Stimulated activated CD4-positive, alpha-beta T cell treated with anti-CD3 and anti-CD28 coated beads, TNF-alpha, amount 100 ng/mL, for 4 hours (primary cell): ENCODE data around the gene SOX18.
A peak's percentile ranks its signal among the peaks of the same experiment; 100 is the strongest.

Experiments used
- DNase-seq, 3 experiments: peaks; one replicate each; pipeline ENCODE4 v3.0.0-alpha.2; 2020; ENCODE audit warnings: low read depth in 3 of 3

SOX18 gene

DNA sequence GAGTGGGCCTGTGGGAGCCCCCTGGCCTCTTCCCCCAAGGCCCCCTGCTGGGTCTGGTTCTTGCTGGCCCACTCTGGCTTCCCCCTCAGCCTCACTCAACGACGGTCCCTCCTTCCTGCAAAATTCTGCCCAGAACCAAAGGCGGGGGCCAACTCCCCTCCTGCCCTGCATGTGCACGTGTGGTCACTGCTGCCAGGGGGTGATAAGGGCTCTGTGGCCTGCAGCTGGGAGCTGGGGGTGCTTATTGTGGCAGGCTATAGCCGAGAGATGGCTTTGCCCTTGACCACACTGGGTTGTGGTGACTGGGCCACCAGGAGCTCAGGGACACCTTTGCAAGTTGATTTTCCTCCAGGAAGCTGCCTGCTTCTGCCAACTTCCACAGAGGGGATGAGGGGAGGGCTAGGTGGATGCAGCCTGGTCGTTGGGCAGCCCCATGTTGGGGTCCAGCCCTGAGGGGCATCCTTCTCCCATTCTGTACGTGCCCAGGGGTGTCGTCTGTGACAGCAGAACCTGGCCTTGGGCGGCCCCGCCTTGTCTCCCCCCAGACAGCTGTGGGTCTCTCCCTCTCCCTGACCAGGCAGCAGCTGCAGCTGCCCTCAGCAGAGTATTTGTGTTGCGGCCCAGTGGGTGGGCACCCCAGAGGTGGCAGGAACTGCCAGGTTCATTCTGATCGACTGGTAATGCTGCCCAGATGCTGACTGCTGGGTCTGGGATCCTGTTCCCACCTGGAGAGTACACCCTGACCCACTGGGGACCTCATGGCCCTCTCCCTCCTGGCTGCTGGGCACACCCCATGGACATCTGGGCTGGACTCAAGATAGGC, 19.2 kb upstream of the SOX18 start:
- no peak for DNase-seq

DNA sequence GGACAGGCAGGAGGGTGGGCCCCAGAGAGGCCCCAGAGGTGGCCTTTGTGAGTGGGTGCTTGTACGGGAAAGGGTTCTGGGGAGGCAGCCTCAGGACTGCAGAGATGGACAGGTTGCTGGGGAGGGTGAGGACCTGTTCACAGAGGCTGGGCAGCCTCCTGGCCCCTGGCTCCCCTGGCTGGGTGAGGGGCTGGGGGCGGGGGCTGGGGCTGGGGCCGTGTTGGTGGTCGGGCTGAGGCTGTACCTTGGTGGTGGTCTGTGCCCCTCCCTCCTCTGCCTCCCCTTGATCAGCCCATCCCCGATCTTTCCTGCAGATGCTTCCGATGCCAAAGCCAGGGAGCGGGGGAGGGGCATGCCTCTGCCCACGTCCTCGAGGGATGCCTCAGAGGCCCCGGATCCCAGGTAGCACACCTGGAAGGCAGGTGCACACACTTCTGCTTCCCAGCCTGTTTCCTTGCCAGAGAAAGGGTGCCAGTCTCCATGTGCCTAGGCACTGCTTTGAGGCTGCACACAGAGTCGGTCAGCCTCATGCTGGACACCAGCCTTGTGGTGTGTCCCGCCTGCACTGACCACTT, 18.4 kb upstream of the SOX18 start:
- DNase-seq = no peak

DNA sequence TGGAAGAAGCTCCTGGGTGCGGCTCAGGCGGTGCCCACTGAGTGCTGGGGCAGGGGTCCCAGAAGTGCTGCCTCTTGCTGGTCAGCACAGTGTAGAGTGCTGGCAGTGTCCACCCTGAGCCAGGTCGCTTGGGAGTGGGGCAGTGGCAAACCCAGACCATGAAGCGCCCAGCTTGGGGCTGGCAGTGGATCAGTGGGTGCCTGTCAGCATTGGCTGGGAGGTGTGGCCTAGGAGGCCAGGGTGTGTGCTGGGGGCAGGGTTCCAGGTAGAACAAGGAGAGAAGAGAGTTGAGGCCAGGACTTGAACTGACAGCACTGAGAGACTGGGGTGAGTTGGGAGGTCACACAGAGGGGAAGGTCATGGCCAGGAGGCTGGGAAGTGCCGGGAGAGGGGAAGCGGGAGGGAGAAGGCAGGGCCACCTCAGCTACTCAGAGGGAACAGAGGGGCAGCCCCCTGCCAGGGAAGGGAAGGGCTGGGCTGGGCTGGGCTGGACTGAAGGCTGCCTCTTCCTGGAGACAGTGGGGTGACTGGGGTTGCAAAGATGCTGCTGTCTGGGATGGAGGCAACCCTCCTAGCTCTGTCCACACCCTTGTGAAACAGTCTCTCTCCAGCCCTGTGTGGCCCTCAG, 17.7 kb upstream of the SOX18 start:
- DNase-seq = no peak

DNA sequence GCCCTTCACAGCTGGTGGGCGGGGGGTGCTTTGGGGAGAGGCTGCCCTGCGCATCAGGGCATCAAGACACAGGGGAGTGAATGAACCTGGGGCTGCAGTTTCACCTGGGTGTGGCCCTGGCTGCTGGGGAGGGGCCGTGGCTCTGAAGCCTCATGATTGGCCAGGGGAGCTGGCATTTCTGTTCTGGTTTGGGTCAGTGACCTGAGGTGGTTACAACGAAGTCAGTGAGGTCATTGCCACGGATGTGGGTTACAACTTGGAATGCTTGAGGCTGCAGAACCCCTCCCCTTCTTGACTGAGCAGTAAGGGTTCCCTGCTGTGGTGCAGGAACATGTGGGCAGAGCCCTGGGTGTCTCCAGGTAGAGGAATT, 16.5 kb upstream of the SOX18 start:
- no peak for DNase-seq

DNA sequence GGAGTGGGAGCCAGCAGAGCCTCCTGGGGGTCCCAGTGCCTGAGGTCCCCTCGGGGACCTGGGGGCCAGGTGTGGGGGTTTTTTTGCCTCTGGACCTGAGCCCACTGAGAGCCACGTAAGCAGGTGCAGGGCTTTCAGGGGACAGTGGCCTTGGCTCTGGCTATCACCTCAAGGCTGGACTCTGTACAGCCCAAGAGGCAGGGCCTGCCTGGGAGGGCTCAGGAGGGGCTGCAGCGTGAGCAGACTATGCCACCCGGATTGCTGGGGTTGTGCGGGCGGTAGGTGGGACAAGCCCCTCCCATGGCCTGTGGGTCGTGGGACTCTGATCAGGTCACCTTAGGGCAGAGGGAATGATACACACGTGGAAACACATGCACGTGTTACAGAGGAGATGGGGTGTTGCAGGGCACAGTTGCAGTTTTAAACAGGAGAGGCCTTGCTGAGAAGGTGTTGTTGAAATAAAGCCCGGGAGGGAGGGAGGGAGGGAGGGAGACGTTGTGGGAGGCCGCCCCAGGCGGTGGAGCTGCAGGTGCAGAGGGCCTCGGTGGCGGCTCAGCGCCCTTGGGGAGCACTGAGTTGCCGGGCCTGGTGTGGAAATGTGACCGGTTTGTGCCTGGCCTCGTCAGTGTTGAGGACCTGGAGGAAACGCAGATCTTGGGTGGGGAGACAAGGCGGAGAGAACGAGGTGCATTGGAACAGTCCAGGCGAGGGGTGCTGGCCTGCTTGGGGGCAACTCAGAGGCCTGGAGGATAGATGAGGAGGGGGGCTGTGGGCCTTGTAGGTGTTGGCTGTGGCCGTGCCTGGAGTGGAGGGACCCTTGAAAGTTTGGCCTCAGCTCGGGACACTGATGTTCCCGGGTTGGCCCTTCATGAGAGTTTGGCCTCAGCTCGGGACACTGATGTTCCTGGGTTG, 15.9 kb upstream of the SOX18 start:
- DNase-seq = no peak

DNA sequence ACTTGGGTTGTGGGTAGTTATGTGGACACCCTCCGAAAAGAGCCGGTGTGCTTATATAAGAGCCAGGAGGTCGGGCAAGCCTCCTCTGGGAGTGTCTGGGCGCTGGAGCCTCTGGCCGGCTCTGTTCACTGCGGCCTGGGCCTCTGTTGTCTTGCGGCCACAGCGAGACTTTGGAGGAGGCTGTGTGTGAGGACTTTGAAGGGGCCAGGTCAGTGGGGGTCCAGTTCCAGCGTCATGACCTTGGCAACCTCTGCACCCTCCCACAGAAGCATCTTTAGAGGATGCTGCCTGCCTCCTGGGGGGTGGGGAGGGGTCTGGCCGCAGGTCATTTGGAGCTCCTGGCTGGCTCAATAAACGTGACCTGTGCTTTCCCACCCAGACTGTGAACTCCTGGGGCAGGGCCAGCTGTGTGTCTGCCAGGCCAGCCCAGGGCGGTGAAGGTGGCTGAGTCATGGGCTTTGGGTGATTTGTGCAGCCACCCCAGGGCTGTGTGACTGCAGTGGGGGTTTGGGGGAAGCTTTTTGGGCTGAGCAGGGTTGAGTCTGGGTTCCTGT, 14.8 kb upstream of the SOX18 start:
- no peak for DNase-seq

DNA sequence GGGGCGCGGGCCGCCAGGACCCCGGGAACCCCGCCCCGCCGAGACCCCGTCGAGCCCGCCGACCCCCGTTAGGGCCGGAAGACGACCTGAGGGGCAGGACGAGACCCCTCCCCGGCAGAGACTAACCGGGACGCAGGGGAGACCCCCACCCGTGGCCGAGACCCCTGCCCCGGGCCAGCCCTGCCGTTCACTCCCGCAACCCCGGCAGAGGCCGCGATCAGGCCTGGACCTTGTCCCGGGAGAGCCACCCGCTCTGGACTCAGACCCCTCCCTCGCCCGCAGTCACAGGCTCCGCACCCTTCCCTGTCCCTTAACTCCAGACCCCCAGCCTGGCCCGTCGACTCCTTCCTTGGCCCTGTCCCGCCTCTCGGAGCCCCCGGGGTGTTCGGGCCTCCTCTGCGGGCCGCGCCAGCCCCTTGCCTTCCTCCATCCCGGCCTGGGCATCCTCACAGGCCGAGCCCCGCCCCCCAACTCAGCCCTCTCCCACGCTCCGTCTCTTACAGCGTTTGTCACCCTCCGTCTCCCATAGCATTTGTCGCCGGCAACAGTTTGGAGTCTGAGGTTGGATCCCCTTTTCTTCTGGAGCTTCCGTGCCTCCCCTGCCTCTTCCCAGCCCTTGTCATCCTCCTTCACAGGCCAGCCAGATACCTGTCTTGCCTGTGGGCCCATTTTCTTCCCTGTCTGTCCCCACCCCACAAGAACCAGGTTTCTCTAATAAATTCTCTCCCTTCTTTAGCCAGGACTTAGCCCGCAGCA, 14.1 kb upstream of the SOX18 start:
- no peak for DNase-seq

DNA sequence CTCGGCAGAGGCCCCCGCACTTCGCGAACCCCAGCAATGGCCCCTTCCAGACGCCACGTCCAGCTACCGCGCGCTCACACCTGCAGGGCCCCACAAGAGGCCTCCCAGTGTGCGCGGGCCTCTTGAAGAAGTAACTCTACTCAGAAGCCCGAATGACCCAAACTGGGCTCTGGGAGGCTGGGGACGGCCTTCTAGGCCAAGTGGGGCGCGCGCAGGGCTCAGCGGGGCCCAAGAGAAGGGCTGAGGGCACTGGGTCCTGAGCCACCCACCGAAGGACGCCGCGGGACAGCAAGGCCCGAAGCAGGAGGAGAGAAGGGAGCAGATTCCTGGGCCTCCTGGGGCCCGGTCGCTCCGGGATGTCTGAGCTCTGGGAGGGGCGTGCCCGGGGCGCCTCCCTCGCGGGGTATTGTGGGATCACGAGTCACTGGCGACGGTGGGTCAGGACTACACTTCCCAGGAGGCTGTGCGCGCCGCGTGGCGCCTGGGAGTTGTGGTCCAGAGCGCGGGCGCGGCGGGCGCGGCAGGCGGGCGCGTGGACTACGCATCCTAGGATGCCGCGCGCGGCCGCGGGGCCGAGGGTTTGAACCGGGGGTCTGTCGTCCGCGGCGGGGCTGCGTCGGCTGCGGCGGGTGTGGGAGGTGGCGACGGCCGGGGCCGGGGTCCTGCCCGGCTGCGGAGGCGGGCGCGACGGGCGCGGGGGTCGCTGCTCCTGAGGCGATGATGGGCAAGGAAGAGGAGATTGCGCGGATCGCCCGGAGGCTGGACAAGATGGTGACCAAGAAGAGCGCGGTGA, 13.4 kb upstream of the SOX18 start, which contains the start of gene TCEA2:
Gene TCEA2 (plus strand): TSS at position 603 of the 793 bp plus-strand sequence. CDS start 115 bp downstream, at position 718.
- peak; percentile 91 to 92 (median 92) for DNase-seq

DNA sequence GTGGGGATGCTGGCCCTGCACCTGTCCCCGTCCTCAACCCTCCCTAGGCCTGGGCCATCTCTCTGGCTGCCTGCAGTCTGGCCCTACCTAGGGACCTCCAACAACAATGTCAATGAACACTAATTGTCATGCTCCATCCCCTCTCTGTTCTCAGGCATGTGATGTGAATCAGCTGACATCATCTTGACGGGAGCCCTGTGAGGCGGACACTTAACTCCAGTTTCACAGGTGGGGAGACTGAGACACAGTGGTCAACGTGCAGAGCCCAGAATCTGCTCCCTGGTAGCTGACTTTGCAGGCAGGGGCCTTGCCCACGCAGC, 12.8 kb upstream of the SOX18 start:
- DNase-seq = no peak

DNA sequence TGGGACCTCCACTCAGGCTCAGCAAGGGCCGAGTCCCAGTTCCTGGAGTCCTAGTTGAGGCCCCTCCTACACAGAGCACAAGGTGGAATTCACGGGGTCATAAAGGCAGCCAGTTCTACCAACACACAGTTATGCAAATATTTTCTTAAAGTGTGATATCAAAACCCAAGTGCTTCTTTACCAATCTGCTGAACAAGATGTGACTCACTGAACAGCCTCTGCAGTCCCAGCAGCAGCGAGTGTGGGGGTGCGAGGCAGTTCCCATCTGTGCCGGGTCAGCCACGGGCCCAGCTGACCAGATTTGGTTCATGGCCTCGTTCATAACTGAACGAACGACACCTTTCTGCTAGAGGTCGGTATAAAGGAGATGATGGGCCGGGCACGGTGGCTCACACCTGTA, 9.1 kb upstream of the SOX18 start:
- DNase-seq = no peak

DNA sequence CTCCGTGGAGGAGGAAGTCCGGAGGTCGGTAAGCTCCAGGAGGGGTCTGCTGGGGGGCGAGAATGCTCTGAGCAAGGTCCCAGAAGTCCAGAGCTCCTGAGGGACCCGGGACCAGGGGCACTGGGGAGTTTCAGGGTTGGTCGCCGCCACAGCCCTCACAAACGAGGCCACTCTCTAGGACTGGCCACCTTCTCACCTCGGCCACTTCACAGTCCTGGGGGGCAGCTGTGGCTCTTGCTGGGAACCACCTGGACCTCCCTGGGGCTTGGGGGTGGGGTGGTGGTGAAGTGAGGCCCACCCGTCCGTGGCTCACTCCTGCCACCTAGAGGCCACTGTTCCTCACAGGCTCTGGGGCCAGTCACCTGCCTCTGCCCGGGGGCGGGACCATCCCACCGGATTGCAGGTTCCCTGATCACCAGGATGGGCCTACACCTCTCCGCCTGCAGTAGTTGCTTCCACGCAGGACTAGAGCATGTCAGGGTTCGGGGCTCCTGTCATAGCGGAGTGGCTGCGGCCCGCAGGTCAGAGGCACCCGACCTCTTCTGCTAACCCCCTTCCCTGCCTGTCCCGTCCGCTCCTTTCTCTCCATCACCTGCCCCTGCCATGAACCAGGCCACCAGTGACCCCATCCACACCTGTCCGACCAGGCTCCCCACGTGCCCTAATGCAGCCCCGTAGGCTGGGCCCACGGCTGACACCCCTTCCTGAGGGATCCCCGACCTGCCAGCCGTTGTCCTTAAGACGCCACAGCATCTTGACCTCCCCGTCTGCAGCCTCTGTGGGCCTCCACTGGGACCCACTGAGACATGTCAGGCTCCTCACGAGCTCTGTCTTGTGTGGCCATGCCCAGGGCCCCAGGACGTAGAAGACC, 8.4 kb upstream of the SOX18 start:
- DNase-seq = peak; percentile 66 to 75 (median 68)

DNA sequence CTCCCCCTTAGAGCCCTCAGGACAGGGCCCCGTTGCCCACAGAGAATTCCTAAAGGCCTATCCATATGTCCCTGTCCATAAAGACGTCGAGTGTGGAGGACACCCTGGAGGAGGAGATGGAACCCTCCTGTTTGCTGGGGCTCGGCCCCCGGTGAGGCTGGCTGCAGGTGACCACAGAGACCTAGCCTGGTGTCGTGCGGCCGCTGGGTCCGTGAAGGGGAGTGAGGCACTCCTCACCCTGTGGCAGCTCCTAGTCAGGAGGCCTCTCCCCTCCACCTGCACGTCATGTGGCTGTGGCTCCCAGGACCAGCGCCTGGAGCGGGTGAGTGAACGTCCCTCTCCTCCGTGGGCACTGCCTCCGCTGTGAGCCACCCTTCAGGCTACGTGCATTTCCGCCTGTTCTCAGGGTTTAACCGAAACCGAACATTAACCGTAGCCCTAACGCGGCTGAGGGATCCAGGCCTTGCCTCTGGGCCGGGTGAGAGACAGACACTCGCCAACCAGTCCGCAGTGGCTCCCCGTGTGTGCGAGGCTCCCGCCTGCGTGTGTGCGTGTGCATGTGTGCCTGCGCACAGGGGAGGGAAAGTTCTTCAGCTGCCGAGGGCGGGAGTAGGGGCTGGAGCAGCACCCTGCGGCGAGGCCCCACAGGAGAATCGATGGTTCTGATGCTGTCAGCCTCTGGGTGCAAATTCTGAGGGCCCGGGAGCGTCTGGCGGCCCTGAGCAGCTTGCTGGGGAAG, 7.6 kb upstream of the SOX18 start:
- DNase-seq = no peak

DNA sequence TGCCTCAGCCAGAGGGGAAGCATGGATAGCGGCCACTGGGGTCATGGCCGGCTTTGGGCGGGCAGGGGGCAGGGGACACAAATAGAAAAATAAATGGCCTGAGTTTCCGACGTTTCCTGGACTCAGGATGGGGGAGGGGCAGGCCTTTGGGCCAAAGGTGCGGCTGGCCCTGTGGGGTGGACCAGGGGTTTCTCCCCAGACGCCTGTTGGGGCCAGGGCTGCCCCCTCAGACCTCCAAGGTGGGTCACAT, 7.1 kb upstream of the SOX18 start:
- no peak for DNase-seq

DNA sequence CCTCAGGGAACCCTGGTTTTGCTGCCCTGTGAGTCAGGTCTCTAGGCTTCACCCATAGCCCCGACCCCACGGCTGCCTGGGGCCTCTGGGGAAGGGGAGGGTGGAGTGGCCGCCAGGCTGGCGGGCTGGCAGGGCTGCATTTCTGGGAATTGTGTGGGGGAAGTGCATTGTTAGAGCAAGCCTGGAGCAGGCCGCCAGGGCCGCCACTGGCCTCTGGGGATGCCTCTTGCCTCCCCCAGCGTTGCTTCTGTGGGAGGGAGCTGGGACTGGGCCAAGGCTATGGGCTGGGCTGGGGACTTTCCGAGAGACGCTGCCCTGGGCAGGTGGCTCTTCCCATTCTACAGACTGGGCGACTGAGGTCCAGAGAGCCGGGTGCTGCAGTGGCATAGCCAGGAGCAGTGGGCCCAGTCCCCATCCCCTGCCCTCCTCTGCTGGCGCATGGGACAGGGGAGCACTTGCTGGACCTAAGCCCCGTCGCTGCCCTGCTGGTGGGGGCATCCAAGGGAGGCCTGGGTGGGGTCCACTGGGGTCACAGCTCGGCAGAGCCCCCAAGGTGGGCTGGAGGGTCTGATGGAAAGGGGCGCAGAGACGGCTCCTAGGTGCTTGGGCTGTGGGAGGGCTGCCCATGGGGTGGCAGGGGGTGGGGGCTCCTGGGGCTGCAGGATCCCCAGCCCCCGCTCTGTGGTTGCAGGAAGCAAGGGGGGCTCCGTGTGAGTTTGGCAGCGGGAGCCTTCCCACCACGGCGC, 6.6 kb upstream of the SOX18 start:
- no peak for DNase-seq

DNA sequence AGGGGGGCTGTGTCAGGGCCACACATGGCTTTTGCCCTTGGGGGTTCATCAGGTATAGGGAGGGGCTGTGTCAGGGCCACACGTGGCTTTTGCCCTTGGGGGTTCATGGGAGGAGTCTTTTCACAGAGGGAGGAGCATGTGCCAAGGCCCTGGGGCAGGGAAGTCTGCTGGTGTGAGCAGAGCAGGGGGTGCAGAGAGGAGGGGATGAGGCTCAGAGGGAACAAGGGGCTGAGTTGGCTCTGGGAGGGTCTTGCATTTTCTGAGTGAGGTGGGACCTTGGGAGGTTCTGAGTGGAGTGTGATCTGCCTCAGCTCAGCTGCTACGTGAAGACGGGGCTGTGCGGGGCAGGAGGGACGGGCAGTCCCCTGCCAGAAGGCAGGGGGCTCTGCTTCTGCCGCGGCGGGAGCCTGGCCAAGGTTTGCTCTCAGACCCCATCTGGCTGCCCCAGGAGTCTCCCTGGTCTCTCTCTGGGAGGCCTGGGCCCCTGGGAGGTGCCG, 6.0 kb upstream of the SOX18 start:
- no peak for DNase-seq

DNA sequence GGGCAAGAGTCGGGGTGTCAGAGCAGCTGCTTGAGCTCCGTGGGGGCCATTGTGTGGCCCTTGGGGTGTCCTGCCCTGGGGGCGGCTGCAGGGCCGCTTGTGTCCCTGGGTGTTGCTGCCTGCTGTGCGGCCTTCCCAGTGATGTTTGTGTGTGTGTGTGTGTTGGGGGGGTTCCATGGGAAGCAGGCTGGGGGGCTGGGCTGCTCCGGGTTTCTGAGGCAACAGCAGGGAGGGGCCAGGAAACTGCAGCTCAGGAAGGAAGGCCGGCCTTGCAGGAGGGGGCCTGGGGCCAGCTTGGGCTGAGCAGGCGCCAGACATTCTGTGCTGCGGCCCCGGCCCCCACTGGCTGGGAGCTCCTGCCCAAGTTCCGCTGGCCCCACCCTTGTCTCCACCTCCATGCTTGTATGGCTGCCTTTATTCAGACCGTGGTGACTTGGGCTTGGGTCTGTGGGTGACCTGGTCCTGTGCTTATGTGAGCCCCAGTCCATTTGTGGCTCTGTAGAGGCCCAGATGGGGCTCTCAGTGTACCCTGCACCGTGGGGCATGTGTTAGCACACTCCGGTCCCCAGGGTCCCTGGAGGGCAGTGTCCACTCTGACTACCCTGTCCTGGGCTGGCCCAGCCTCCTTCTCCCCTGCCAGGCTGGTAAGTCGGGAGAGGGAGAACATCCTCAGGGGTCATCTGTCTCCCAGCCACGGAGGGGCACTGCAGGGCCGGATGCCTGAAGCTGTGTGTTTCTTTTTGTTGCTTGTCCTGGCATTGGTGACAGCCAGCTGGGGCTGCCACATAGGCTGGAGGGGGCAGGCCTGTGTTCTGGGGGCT, 4.6 kb upstream of the SOX18 start:
- DNase-seq = no peak
